Tongue (tissue), 2 donors: ENCODE data around the gene MTLN. TPM values are rescaled to one million over a fixed set of nuclear protein-coding genes. Genes with fewer than 3 reads are reported as not detected.
"Not testable (repeated sequence)": the region's sequence is repeated elsewhere in the genome, so short reads cannot be mapped to it uniquely, and the experiment has no call there.

Experiments
- DNase-seq: peaks from one replicate; pipeline ENCODE4 v3.0.0-alpha.2; 2015
- total RNA-seq: library from RNA; depleted of rRNA; stranded (reverse); fragments of >200 nt; gene quantifications from one replicate; pipeline ENCODE4 v1.2.3, GENCODE V29; 2014

MTLN gene
- total RNA-seq, 1 donor from 2014 or later: 86.9 TPM

DNA sequence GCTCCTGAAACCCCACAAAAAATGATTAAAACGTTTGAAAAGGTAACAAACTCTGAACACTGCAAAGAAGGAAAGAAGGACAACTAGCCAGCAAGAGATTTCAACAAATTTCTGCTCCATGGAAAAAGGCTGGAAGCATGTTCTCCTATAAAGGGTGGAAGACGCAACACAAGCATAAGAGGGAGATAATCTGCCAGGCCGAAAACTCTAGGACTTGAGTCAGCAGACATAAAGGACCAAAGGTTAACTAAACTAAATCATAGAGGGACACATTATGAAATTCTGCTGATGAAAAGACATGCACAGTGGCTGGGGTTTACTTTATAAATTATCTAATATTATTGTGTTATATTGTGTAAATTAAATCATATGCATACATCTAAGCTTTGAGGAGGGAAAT, 14.3 kb downstream of the MTLN start:
- no peak for DNase-seq

DNA sequence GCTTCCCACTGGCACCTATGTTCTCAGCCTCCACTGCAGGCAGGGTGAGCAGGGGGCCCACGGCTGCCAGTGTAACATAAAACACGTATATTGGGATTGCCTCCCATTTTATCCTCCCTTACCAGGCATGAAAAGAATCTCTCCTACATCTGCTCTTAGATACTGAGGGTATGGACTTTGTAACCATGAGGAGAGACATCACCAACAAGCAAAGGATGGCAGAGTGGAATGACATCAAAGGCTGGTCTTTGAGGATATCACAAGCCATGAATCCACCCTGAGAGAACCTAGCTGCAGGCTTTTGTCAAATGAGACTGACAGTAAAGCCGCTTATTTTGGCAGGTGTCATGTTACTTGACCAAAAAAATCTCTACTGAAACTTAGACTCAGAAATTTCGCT, 14.9 kb downstream of the MTLN start:
- DNase-seq: no peak

DNA sequence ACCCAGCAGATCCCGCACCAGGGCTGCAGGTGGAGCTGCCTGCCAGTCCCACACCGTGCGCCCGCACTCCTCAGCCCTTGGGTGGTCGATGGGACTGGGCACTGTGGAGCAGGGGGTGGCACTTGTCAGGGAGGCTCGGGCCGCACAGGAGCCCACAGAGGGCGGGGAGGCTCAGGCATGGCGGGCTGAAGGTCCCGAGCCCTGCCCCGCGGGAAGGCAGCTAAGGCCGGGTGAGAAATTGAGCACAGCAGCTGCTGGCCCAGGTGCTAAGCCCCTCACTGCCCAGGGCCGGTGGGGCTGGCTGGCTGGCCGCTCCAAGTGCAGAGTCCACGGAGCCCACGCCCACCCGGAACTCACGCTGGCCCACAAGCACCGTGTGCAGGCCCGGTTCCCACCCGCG, 22.2 kb downstream of the MTLN start:
- DNase-seq: not testable (repeated sequence)

DNA sequence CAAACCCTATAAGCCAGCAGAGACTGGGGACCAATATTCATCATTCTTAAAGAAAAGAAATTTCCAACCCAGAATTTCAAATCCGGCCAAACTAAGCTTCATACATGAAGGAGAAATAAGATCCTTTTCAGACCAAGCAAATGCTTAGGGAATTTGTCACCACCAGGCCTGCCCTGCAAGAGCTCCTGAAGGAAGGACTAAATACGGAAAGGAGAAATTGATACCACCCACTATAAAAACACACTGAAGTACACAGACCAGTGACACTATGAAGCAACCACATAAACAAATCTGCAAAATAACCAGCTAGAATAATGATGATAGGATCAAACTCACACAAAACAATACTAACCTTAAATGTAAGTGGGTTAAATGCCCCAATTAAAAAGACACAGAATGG, 29.9 kb downstream of the MTLN start:
- no peak for DNase-seq

DNA sequence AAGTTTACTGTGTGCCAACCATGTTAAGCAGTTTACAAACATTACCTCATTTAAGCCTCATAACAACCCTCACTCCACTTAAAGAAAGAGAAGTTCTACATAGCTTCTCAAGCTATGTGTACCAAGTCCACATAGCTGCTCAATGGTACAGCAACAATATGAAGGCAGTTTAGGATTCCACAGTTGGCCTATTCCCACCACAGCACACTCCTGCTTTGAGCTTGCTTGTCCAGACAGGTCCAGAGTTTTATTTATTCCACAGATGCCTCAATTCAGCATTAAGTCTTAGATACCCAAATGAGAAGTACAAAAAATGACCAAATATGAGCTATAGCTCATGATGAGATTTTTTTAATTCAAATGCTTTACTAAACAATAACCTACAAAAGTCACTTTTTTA, 32.3 kb downstream of the MTLN start:
- no peak for DNase-seq

DNA sequence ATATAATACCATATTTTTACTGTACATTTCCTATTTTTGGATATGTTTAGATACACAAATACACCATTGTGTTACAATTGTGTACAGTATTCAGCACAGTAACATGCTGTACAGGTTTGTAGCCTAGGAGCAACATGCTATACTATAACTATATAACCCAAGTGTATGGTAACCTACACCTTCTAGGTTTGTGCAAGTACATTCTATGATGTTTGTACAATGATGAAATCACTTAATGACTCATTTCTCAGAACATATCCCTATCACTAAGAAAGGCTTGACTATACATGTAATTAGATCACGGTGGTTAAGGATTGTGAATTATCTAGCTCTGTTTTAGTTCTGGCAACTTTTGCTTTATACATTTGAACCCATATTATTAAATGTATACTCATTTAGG, 38.8 kb downstream of the MTLN start:
- DNase-seq: no peak

- DNase-seq: no peak
Observed at GRCh38 chr2:110172506-110172905, 39.8 kb downstream of the MTLN start.

GRCh38 chr2:110170102-110170501, 42.2 kb downstream of the MTLN start:
- DNase-seq: peak; percentile 28

DNA sequence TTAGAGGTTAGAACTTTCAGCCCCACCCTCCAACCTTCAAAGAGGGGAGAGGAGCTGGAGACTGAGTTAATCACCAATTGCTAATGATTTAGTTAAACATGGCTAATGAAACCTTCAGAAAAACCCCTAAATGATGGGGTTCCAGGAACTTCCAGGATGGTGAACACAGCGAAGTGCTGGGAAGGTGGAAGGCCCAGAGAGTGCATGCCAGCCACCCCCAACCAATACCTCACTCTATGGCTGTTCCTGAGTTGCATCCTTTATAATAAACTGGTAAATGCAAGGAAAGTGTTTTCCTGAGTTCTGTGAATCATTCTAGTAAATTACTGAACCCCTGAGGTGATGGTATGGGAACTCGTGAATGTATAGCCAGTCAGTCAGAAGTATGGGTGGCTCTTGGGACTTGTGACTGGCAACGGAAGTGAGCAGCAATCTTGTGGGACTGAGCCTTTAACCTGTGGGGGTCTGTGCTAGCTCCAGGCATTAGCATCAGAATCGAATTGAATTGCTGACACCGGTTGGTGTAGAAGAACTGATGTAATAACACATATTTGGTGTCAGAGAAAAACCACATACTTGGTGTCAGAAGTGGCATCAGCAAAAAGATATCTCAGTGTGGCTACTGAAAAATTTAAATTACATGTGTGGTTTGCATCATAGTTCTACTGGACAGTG, 44.9 kb downstream of the MTLN start:
- no peak for DNase-seq

DNA sequence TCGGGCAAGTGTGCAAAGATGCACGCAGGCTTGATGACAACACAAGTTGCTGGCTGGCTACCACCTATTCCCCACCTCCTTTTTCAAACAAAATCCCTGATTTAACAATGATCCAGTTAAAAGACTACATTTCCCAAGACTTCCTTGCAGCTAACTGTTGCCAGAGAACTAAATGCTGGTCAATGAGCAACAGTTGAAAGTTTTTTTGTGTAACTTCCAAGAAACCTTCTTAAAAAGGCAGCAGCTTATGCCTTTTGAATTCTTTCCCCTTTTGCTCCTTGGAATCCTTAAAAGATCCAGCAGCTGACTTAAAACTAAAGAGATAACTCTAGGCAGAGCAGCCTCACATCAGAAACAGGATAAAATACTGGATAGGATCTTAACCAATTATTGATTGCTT, 46.1 kb downstream of the MTLN start:
- DNase-seq: no peak

Other genes starting within 250 kb of the MTLN start
- gene MALL, start 96.7 kb downstream of the MTLN start, total RNA-seq: 19.2 TPM
- 7.5 TPM for gene NPHP1, start 7.5 kb downstream of the MTLN start, total RNA-seq